GM19099 (cell line): ENCODE data around the gene FN3KRP.

Experiments
- POLR2A ChIP-seq: IDR thresholded peaks from 3 replicates; pipeline ENCODE4 v1.6.1; 2011; ENCODE audit warnings: low read depth; ENCODE audit not compliant: insufficient read length; ENCODE audit errors: extremely low read depth

The FN3KRP gene

DNA sequence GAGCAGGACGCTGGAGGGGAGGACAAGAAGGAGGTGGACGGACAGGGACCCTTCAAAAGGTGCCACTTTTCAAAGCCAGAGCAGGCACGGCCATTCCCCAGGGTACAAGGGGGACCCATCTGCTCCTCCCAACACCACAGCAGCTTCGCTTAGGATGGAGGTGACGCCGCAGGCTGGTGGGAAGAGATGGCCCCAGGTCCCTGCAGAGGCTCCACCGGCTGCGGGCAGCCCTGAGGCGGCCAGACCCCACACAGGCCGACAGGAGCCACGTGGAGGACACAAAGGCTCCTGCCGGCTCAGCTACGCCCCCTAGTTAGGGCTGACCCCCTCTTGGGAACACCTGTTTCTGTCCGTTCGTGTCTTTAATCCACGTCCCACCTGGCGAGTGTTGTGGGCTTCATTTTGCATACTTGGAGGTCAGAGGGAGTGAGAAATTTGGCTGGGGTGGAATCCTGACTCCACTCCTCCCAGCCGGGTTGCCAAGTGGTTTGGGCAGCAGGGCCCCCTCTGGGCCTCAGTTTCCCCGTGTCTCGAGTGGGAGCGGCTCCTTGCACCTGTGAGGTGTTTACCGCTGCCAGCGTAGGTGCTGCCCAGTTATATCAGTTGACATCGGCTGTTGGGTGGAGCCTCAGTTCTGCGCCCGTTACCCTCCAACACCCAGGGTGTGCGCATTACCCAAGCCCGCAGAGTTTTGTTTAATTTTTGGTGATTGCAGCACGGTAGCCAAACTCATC, 5.8 kb upstream of the FN3KRP start:
- no peak for TF ChIP-seq POLR2A

DNA sequence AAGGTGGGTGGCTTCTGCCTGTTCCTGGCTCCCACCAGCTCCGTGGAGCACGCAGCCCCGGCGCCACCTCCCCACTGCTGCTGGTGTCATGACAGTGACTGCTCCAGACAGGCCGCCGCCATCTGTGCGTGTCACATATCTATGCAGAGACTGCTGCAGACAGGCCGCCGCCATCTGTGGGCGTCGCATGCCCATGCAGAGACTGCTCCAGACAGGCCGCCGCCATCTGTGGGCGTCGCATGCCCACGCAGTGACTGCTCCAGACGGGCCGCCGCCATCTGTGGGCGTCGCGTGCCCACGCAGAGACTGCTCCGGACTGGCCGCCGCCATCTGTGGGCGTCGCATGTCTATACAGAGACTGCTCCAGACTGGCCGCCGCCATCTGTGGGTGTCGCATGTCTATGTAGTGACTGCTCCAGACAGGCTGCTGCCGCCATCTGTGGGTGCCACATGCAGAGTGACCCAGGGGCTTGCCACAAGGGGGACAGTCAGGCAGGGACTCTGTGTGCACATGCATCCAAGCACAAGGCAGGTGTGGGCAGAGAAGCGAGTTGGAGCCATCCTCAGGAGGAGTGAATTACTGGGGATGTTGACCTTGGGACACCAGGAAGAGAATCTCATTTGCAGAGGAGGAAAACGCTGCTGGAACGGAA, 3.3 kb upstream of the FN3KRP start:
- TF ChIP-seq POLR2A = no peak

DNA sequence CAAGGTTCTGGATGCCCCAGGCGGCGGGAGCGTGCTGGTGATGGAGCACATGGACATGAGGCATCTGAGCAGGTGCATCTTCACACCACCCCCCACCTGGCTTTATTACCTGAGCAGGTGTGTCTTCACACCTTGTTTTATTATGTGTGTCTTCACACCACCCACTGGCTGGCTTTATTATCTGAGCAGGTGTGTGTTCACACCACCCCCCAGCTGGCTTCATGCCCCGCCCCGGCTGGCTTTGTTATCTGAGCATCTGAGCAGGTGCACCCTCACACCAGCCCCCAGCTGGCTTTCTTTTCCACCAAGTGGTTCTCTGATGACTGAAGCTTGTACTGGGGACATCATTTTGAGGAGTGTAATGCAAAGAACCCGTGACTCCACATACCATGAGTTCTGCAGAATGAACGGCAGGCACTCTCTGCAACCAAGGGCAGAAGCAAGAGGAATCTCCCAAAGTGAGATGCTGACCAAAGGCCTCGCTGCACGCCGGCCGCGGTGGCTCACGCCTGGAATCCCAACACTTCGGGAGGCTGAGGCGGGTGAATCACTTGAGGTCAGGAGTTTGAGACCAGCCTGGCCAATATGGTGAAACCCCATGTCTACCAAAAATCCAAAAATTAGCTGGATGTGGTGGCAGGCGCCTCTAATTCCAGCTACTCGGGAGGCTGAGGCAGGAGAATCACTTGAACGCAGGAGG, 2.6 kb downstream of the FN3KRP start:
- no peak for TF ChIP-seq POLR2A

- no peak for TF ChIP-seq POLR2A
Measured at GRCh38 chr17:82720204-82720603, 3.7 kb downstream of the FN3KRP start.

DNA sequence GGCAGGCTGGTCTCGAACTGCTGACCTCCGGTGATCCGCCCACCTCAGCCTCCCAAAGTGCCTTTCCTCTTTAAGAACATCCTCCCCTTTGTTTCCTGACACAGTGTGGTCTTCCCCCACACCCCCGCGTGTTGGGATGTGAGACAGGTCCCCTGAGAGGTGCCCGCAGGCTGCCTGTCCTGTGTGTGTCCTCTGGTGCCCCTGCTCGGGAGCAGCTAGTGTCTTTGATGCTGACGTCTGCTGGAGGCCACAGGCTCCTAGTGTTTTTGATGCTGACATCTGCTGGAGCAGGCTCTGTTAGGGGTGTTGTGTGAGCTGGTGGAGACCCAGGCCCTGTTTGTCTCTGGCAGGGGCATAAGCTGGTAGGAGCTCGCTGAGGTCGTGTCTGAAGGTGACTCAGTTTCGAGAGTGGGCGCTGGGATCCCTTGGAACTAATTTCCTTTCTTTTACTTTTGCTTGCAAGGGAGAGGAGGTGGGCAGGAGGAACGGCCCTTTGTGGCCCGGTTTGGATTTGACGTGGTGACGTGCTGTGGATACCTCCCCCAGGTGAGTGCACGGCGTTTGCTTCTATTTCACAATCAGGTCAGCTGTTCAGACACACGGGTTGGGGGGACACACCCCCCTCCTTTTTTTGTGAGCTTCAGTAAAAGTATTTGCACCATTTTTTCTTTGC, 6.0 kb downstream of the FN3KRP start:
- TF ChIP-seq POLR2A = no peak

GRCh38 chr17:82723169-82723807, 6.8 kb downstream of the FN3KRP start:
- no peak for TF ChIP-seq POLR2A

DNA sequence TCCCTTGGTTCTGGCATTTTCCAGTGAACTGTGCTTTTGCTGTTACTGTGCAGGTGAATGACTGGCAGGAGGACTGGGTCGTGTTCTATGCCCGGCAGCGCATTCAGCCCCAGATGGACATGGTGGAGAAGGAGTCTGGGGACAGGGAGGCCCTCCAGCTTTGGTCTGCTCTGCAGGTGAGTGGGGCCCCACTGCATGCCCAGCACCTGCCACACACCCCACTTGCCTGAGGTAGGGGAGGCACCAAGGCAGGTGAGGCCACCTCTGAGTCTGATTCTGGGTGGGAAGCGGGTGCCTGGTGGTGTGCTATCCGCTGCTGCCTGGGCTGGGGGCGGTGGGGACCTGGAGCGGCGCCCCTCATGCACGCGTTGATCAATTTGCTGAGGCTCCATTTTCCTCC, 9.9 kb downstream of the FN3KRP start:
- TF ChIP-seq POLR2A = no peak

GRCh38 chr17:82729479-82730260, 13.2 kb downstream of the FN3KRP start:
- TF ChIP-seq POLR2A = no peak

- TF ChIP-seq POLR2A = no peak
Measured at GRCh38 chr17:82732118-82732743, 15.7 kb downstream of the FN3KRP start.

DNA sequence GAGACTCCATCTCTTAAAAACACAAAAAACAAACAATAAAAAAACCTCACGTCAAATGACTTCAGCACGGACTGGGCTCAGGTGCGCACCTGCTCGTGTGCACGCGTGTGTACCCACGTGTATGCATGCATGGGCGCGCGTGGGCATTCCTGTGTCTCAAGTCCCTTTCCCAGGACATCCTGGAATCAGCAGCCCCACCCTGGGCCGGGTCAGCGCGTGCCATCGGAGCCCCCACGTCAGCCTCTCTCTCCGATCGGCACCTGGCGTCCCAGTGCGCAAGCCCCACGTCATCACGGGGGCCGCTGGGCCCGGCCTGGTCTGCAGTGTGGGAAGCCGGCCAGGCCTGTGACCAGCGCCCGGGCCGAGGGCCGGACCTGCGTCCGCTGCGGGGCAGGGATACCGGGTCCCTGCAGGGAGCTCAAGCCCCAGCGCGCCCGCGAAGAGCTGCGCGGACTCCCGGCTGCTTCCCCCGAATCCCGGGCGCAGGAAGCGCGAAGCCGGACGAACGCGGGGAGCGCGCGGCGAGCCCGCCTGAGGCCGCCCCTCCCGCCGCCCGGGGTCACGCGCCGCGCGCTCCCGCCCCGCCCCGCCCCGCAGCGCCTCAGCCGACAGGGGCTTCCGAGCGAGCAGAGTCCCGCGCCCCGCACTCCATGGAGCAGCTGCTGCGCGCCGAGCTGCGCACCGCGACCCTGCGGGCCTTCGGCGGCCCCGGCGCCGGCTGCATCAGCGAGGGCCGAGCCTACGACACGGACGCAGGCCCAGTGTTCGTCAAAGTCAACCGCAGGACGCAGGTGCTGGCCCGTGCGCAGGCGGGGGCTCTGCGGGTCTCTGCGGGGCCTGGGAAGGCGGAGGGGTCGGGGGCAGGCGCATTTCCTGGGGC, 18.7 kb downstream of the FN3KRP start, which contains the start of gene FN3K:
TSS of gene FN3K (plus strand) at position 629 of the 880 bp plus-strand sequence. CDS start at position 651, 22 bp downstream.
- no peak for TF ChIP-seq POLR2A

- no peak for TF ChIP-seq POLR2A
Measured at GRCh38 chr17:82736511-82737185, 20.1 kb downstream of the FN3KRP start.
